Activated CD8-positive, alpha-beta T cell treated with anti-CD3 and anti-CD28 coated beads for 36 hours (primary cell): ENCODE data around the gene ITPR1. TPM values are rescaled to one million over a fixed set of nuclear protein-coding genes. Genes with fewer than 3 reads are reported as not detected.

ENCODE experiments used
- ATAC-seq: fragments of 200-7000 bp; cut with Tn5 transposase; one replicate; pipeline ENCODE4 v1.10.0; 2021; ENCODE audit warnings: mild to moderate bottlenecking, moderate library complexity
- CTCF ChIA-PET: fragments of 350-600 bp; sonication (Branson Sonifier 250); formaldehyde crosslinking; loops from one replicate; lab custom pipeline; 2021; ENCODE audit warnings: antibody characterized with exemption; lab: Charles Lee
- POLR2A ChIA-PET: fragments of 350-600 bp; sonication (Branson Sonifier 250); formaldehyde crosslinking; loops from one replicate; lab custom pipeline; 2021; ENCODE audit warnings: antibody characterized with exemption; lab: Charles Lee
- DNase-seq: peaks from one replicate; pipeline ENCODE4 v3.0.0-alpha.2; 2020
- H3K27ac Mint-ChIP-seq: one replicate; pipeline ENCODE4 v1.8.0; 2021; ENCODE audit warnings: mild to moderate bottlenecking, mixed read lengths
- H3K27me3 Mint-ChIP-seq: one replicate; pipeline ENCODE4 v1.8.0; 2021; ENCODE audit warnings: mixed read lengths
- H3K36me3 Mint-ChIP-seq: one replicate; pipeline ENCODE4 v1.8.0; 2021; ENCODE audit warnings: low read depth, mixed read lengths
- H3K4me1 Mint-ChIP-seq: one replicate; pipeline ENCODE4 v1.8.0; 2021; ENCODE audit warnings: low read depth, mixed read lengths
- H3K4me3 Mint-ChIP-seq: one replicate; pipeline ENCODE4 v1.8.0; 2021; ENCODE audit warnings: mild to moderate bottlenecking, moderate library complexity, mixed read lengths
- H3K9me3 Mint-ChIP-seq: one replicate; pipeline ENCODE4 v1.8.0; 2021; ENCODE audit warnings: mixed read lengths
- CTCF ChIP-seq: fragments of 200-600 bp; IDR thresholded peaks from one replicate; pipeline ENCODE4 v1.8.0; 2022; ENCODE audit warnings: antibody characterized with exemption, mild to moderate bottlenecking
- intact Hi-C: fragments of 100-400 bp; cut with micrococcal nuclease; formaldehyde crosslinking; loops from one replicate; pipeline ENCODE4 v1.10.0; 2022
- total RNA-seq, 2 experiments: library from RNA; stranded (reverse); gene quantifications; one replicate each; pipeline ENCODE4 v1.2.3, GENCODE V29; 2021

Gene ITPR1
- total RNA-seq, 2 experiments from 2014 or later, result 93.9 to 98.2 TPM

- H3K27ac Mint-ChIP-seq, result no peak overlapping the region
- intact Hi-C loops, result no loop called here
- H3K4me1 Mint-ChIP-seq, result peaks cover under 1% of the 10 kb centered on the region
- H3K36me3 Mint-ChIP-seq, result peaks cover 63% of the 10 kb centered on the region
- peaks cover 2% of the 10 kb centered on the region for H3K9me3 Mint-ChIP-seq
- ATAC-seq (no peak), DNase-seq (no peak)
- ChIA-PET CTCF (interaction anchor here (1.2 to 2.7 kb wide), 2 partner anchors 17 to 55 kb away, joined by 4 to 11 read pairs; no protein-coding TSS in a partner anchor), POLR2A (no interaction called here)
- H3K4me3 Mint-ChIP-seq, result no peak overlapping the region
- no peaks in the 10 kb centered on the region for H3K27me3 Mint-ChIP-seq
- no peak for TF ChIP-seq CTCF
Measured at GRCh38 chr3:4766263-4766662, 273.1 kb downstream of the ITPR1 start.

GRCh38 chr3:4766716-4767499 is 273.8 kb downstream of the ITPR1 start:
- Mint-ChIP-seq H3K4me3 (no peak overlapping the region), H3K27ac (no peak overlapping the region), H3K36me3 (peaks cover 58% of the 10 kb centered on the region), H3K27me3 (no peaks in the 10 kb centered on the region), H3K9me3 (peaks cover 2% of the 10 kb centered on the region), H3K4me1 (peaks cover 3% of the 10 kb centered on the region)
- no peak for TF ChIP-seq CTCF
- POLR2A ChIA-PET, result interaction anchor here (0.8 kb wide), 1 partner anchor 29 kb away, joined by 3 read pairs; no protein-coding TSS in a partner anchor
- intact Hi-C loops, result no loop called here
- CTCF ChIA-PET, result interaction anchor here (0.6 to 2.7 kb wide), 2 partner anchors 56 to 69 kb away, joined by 3 to 11 read pairs; no protein-coding TSS in a partner anchor
- DNase-seq (no peak), ATAC-seq (no peak)

GRCh38 chr3:4768021-4768420 is 274.9 kb downstream of the ITPR1 start:
- no peak overlapping the region for H3K4me3 Mint-ChIP-seq
- CTCF ChIA-PET, result no interaction called here

GRCh38 chr3:4768521-4768920 is 275.4 kb downstream of the ITPR1 start:
- POLR2A ChIA-PET, result interaction anchor here (0.6 kb wide), 1 partner anchor 336 kb away, joined by 3 read pairs; no protein-coding TSS in a partner anchor
- CTCF ChIA-PET, result no interaction called here
- Mint-ChIP-seq H3K27ac (no peak overlapping the region), H3K27me3 (no peaks in the 10 kb centered on the region), H3K4me1 (peaks cover 12% of the 10 kb centered on the region), H3K4me3 (no peak overlapping the region), H3K36me3 (peaks cover 53% of the 10 kb centered on the region), H3K9me3 (peaks cover 2% of the 10 kb centered on the region)
- ATAC-seq (no peak), DNase-seq (no peak)
- intact Hi-C loops, result no loop called here
- TF ChIP-seq CTCF, result no peak

More at GRCh38 chr3:4768021-4768420, 274.9 kb downstream of the ITPR1 start:
- DNase-seq (no peak), ATAC-seq (no peak)
- intact Hi-C loops, result no loop called here
- TF ChIP-seq CTCF, result no peak
- Mint-ChIP-seq H3K4me1 (peaks cover 7% of the 10 kb centered on the region), H3K9me3 (peaks cover 2% of the 10 kb centered on the region), H3K36me3 (peaks cover 53% of the 10 kb centered on the region), H3K27me3 (no peaks in the 10 kb centered on the region), H3K27ac (no peak overlapping the region)
- POLR2A ChIA-PET, result interaction anchor here (0.6 to 0.8 kb wide), 2 partner anchors 31 to 335 kb away, joined by 3 read pairs; no protein-coding TSS in a partner anchor

- no peak for TF ChIP-seq CTCF
- ChIA-PET CTCF (no interaction called here), POLR2A (no interaction called here)
- Mint-ChIP-seq H3K9me3 (no peaks in the 10 kb centered on the region), H3K27ac (no peak overlapping the region), H3K4me3 (no peak overlapping the region), H3K27me3 (no peaks in the 10 kb centered on the region), H3K4me1 (peaks cover 20% of the 10 kb centered on the region), H3K36me3 (peaks cover 49% of the 10 kb centered on the region)
- intact Hi-C loops, result no loop called here
- ATAC-seq (no peak), DNase-seq (no peak)
Measured at GRCh38 chr3:4770561-4770960, 277.4 kb downstream of the ITPR1 start.
